Cardiac septum (tissue), 1 donor: ENCODE results near the gene CST7. TPM values are rescaled to one million over a fixed set of nuclear protein-coding genes. Genes with fewer than 3 reads are reported as not detected.

ENCODE experiments used
- DNase-seq: peaks from one replicate; pipeline ENCODE4 v3.0.0-alpha.2; 2020; ENCODE audit warnings: low spot score
- intact Hi-C: fragments of 100-400 bp; cut with DNase I; formaldehyde crosslinking; loops from one replicate; pipeline ENCODE4 v1.14.0; 2022
- total RNA-seq: library from RNA; stranded (reverse); fragmentation: NEBNext Ultra II Directional; extraction: Animal tissue kit (Norgen Biotek cat#: 25700); gene quantifications from one replicate; pipeline ENCODE4 v1.2.1, GENCODE V29; 2021
- donor health status: DM: no; HTN: no; CAD: no.

Gene CST7
- total RNA-seq, 1 donor from 2014 or later = 1.6 TPM

DNA sequence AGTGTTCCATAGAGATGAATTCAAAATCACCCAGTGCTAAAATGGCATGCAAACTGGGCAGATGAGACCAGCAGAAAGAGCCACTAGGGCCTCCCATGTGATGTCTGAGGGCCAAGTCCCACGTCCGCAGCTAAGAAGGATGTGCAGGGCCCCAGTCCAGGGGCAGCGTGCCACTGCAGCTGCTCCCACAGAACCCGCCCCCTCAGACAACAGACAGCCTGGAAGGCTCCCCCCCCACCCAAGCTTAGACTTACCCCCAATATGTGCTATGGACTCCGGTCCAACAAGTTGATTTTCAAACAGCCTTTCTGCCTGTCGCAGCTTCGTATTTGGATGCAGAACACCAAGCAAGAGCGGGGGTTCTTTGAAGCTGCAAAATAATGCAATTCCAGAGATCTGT is 29.4 kb downstream of the CST7 start:
- intact Hi-C loops = no loop called here
- peak; percentile 49 for DNase-seq

DNA sequence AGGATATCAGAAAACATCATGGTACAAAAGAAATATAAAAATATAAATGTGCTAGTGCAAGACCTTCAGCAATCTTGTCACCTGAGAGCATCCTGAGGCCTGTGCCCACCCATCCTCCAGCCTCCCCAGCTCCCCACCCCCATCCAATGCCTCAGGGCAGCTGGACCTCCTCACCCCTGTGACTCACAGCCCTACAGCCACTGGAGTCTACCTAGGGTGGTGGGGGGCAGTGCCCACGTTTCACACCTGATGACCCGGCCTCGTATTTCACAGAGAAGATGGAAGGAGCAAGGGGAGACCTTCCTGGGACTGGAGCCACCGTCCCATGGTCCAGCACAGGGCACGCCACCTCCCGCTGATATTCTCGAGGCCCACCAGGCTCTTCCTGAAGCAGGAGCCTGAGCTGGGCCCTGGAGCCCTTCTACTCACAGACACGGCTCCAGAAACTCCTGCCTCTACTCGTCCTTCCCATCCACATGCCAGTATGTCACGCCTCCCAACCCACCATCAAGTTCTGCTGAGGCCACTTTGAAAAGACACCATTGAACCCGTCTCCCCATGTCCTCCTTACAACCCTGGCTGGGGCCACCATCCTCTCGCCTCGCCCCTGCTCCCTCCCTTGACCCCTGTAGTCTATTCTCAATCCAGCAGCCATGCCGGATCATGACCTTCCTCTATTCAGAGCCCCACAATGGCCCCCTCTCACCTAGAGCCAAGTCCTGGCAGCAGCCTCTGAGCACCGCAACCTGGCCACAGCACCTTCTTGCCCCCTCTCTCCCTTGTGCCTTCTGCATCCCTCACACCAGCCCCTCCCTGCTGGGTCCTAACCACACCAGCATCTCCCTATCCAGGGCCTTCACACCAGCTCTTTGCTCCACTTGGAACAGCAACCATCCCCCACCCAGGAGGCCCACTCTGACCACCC is 30.2 kb downstream of the CST7 start:
- intact Hi-C loops = no loop called here
- DNase-seq = peak; percentile 70

DNA sequence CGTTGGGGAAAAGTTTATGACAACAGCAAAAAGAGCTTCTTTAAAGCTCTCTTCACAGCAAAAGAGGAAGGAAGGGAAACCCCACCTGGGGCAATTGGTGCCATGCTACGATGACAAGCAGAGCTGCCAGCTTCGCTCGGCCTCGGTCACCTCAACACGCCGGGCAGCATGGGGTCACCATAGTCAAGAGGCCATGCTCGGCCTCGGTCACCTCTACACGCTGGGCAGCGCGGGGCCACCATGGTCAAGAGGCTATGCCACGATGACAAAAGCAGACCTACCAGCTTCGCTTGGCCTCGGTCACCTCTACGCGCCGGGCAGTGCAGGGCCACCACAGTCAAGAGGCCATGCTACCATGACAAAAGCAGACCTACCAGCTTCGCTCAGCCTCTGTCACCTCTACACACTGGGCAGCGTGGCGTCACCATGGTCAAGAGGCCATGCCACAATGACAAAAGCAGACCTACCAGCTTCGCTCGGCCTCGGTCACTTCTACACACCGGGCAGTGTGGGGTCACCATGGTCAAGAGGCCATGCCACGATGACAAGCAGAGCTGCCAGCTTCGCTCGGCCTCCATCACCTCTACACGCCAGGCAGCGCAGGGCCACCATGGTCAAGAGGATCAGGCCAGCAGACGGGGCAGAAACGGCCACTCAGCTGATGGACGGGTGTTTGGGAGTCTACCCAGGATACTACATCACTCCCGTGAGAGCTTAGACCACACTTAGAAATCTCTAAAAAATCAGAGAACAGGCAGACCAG is 31.4 kb downstream of the CST7 start:
- DNase-seq = no peak
- intact Hi-C loops = no loop called here

DNA sequence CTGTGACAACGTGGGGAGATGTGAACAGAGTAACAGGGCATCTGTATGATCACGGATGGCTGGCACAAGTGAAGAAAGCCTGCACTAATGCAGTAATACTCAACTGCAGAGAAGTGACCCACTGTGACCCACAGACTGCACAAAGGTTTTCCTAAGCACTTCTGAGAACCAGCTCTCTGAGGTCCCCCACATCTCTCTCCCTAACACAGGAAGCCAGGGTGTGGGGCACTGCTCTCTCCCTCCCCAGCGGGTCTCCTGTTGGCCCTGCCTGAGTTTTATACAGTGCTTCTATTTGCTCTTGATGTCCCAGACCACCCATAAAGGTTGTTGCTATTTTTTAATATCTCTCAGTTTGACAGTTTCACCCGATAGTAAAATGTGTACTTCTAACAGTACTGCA is 32.2 kb downstream of the CST7 start:
- intact Hi-C loops = no loop called here
- DNase-seq = no peak

DNA sequence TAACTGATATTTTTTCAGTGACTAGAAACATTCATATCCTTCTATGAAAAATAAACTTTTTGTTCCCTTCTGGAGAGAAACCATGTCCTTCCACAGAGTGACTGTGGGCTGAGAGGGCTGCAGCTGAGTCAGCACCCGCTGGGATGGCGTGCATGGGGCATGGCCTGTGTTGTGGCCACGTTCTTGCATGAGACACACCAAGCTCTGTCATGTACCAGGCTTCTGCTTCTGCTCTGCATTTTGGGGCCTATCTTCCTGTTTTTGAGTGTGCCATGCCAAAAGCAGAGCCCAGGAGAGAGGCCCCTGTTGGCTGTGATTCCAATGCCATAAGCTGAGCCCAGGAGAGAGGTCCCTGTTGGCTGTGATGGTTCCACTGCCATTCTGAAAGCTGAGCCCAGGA is 32.7 kb downstream of the CST7 start:
- peak; percentile 85 for DNase-seq
- intact Hi-C loops = no loop called here

DNA sequence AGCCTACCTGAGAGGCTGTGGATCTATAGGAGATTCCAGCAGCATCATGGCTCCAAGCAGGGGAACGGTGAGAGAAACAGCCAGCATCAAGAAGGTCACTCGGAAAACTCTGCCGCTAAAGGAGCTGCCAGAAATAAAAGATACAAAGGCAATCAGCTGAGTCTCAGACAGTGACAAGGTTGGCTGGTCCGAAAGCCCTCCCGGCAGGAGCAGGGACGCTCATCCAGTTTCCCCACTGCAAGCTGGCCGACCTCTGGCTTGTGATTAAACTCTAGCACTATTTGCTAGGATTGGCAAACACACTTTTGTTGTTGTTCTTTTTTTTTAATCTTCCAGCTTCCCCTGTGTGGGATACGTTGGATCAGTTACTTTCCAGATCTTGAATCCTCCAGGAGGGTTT is 34.8 kb downstream of the CST7 start:
- peak; percentile 65 for DNase-seq
- intact Hi-C loops = no loop called here

DNA sequence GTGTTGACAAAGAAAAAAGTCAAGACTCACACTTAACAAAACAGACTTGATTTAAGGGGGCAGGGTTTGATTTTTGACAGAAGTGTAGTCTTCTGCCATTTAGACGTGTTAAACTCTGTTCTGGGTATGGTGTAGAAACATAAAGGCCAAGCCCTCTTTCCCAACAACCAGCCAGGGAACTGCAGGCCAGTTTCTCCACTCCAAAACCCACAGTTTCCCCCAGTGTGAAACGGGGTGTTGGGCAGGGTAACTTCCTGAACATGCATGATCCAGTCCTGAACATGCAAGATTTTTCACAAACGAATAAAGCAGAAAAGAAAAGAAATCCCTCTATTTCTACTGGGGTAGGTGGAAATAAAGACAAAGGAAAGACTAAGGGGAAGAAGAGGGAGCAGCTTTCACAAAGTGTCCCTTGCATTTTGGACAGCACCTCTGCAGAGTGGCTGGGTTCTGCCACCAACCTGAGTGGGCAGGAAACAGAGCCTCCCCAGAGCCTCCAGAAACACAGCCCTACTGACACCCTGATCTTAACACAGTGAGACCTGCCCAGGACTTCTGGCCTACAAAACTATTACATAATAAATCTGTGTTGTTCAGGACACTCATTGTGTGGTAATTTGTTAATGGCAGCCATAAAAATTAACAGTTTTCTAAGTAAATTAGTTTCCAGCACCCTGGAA is 36.0 kb downstream of the CST7 start:
- intact Hi-C loops = no loop called here
- DNase-seq = peak; percentile 76

DNA sequence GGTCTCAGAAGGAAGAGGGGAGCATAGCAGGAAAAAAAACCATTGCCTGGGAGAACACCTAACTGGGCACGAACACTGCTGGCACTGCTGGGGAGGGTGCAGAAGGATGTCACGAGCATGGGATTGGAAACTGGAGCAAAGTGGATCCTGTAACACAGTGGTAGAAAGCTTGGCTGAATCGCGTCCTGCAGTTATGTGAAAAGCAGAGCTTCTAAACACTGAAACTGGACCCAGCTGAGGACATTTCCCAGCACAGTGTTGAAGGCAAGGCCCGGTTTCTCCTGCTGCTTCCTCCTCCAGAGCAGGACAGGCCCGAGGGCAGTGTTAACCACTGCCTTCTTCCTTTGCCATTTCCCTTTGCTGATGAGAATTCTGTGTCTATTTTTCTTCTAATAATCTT is 36.7 kb downstream of the CST7 start:
- DNase-seq = peak; percentile 74
- intact Hi-C loops = no loop called here

DNA sequence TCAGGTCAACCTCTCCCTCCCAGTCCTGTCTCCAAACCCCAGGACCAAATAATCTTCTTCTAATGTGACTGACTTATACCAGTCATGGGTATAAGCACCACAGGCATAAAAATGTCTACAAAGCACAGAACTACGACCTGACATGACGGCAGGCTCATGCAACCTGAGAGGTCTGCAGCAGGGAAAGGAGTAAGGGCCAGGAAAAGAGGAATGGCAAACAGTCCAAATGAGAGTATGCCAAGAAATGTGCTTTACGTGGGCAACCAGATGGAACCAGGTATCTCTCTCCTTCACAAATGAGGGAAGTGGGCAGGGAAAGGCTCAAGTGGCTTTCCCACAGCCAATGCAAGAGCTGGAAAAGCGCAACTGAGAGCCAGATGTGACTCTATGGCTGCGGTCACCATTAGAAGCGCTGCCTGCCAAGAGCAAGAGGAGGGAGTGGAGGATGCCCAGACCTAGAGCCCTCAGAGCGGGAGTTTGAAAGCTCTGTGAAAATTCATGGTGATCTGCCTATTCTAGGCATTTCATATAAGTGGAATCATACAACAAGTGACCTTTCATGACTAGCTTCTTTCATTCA is 37.5 kb downstream of the CST7 start:
- peak; percentile 38 for DNase-seq
- intact Hi-C loops = no loop called here

DNA sequence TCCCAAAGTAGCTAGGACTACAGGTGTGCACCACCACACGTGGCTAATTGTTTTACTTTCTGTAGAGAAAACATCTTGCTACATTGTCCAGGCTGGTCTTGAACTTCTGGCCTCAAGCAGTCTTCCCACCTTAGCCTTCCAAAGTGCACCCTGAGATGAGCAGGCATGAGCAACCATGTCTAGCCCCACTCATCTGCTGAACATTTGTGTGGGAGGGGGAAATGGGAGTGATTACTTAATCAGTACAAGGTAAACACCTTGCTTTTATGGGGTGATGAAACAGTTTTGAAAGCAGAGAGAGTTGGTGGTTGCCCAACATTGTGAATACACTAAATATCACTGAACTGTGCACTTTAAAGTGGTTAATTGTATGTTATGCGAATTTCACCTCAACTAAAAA is 38.2 kb downstream of the CST7 start:
- intact Hi-C loops = no loop called here
- DNase-seq = peak; percentile 15

DNA sequence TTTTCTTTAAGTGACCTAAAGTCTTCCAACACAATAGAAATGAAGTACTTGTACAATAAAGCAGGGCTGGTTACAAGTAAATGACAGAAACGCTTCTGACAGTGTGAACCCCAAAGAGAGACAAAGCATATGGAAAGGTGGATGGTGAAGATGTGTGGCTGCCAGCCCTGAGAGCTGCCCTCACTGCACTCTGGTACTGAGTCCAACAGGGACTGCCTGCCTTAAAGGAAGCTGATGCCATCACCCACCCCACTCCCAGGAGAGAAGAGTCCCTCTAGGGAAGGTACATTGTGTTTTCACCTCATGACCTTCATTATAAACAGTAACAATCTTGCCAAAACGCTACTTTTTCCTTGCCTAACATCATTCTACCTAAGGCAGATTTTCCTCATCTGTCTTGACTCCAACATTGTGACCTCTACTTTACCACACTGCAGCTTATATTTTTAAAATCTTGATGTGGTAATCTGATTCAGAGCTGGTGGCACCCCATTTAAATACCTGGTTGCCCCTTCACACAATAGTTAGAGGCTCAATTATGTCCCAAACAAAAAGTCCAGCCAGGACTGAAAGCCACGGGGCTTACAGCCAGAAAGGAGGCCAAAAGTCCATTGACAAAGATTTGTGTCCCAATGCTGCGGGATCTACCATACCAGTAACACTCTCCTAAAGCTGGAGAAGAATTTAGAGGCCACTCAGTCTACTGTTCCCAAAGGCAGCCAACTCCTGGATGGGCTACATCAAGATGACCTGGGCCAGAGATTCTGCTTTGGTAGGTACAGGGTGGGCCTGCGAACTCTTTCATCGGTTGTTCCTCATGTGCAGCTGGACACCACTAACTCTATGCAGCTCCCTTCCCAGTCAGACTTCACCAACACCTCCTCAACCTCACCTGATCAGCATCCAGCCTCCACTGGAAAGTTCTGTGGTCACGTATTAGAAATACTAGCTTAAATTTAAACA is 39.1 kb downstream of the CST7 start:
- intact Hi-C loops = no loop called here
- DNase-seq = peak; percentile 65

DNA sequence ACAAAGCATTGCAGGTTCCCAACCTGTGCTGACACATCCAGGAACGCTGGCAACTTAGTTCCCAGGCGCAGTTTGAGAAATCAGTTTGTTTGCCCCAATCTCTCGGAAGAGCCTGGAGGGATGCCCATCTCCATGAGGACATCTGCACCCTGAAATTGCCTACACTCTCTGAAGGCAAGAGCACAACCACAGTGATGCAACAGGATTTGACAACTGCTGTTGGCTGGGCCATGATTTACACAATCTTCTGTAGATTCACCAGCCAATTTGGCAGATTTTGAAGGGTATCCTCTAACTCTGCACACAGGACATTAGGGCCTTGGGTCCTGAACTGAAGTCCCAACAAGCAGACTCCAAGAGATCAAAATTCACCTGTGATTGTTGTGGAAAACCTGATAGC is 40.1 kb downstream of the CST7 start:
- intact Hi-C loops = no loop called here

DNA sequence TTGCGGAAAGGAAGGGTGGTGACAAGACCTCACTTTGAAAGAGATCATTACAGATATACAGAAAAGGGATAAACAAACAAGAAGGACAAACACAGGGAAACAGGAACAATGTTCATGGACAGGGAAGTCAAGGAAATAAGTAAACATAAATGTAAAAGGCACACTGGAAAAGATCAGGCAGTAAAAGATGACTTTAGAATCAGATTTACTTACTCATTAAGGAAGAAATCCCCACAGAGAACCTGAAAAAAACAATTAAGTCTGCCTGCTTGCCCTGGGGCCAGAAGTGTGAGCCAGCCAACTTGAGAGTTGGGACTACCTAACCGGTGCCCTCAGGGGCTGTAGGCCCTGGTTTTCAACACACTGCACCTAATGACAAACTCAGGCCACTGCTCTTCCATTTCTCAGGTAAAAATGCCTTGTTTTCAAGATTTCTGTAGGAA is 41.8 kb downstream of the CST7 start:
- peak; percentile 20 for DNase-seq
- intact Hi-C loops = loop anchor here (5.0 kb wide), 1 partner anchor 406 kb away; no protein-coding TSS in a partner anchor

More for the DNA sequence above, 40.1 kb downstream of the CST7 start:
- peak; percentile 43 for DNase-seq

DNA sequence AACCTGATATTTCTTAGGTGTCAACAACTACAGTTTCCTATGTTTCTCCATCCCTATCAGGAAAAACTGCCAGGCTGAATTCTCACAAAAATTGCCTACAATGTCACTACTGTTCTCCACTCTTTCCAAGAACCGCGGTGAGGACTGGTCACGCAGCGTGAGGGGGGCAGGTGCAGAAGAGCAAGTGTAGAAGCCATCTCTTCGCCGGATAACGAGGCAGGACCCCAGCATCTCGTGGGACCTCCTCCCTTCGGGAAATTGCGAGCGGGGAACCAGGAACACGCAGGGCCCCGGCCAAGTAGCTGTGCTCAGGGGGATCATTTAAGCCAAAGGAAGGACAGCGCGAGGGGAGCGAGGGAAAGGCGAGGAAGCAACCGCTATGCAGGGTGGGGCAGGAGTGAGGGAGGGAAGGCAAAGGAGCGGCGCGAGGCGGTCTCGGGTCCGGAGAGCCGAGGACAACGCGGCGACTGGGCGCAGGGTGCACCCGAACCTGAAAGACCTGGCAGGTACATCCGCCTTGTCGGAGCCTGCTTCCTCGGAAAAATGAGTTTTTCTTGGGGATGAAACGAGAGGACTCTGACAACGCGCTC is 42.9 kb downstream of the CST7 start:
- intact Hi-C loops = loop anchor here (2.0 to 5.0 kb wide), 3 partner anchors 67 to 405 kb away; partner anchors contain the start of gene ACSS1
- DNase-seq = peak; percentile 76

DNA sequence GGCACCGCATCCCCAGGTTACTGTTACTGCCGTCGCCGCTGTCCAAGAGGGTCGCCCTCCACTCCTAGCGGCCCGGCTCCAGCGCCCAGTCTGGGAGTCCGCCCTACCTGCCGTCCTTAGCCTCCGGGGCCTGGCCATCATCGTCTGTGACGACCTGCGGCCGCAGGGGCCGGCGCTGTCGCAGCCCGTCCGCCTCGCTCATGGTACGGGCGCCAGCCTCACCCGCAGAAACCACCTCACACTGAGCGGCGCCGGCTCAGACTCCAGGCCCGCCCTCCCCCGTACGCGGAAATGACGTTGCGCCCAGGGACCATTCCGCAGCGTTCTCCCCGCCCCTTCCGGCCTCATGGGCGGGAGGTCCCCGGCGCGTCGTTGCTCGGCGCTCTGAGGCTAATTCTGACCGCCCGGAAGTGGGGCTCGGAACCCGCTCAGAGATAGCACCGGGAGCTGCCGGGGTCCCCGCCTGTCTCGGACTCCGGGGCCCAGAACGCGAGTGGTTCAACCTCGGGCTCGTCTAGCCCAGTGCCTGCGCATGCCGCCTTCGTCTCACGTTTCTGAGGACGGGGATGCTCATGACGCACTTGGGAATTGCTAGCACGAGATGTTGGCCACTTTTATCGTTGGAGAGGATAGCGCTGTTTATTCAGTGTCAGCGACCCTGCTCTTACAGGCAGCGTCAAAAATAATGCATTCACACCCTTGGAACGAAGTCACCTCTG is 43.6 kb downstream of the CST7 start, which contains the start of gene APMAP:
TSS of gene APMAP (minus strand) at position 265 of the 719 bp plus-strand sequence. CDS start at position 202, 63 bp downstream.
- peak; percentile 99 for DNase-seq
- intact Hi-C loops = loop anchor here (2.0 to 5.0 kb wide), 3 partner anchors 66 to 405 kb away; partner anchors contain the start of gene ACSS1

DNA sequence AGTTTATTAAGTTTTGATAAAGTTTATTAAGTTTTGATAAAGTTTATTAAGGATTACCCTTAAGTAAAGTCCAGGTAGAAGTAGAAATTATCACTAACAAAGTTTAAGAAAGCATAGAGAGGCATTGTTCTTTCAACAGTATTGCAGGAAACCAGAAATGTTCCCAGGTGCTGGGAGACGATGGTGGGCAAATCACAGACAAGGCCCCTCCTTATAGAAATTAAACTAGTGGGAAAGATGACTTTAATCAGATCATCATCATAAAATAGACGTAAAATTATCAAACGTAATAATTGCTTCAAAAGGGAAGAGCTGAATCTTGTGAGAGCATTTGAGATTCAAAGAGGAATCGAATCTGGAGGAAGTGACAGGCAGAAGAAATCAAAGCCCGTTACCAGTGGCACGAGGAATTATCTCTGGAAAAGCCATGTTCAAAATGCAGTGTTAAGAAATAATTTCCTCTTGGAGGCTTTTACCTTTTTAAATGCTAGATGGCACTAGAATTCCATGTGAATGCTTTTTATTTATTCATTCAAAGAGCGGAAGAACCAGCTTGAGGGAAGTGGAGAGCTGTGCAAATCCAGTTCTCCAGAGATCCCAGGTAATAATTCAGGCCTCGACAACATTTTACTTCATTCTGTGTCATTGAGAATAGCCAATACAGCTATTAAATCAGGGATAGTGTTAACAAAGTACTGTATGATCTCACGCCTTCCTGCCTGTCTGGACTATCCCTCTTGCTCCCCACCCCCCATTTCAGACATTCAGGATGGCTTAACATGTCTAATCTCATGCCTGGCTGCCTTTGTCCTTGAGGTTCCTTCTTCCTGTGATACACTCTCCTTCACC is 44.5 kb downstream of the CST7 start:
- intact Hi-C loops = loop anchor here (1.0 to 5.0 kb wide), 5 partner anchors 65 to 404 kb away; partner anchors contain the start of gene ACSS1
- DNase-seq = no peak
